Kidney epithelial cell (primary cell): Measurements from ENCODE around the gene RNF213. TPM values are rescaled to one million over a fixed set of nuclear protein-coding genes. Genes with fewer than 3 reads are reported as not detected.
"Not testable (repeated sequence)": the region's sequence is repeated elsewhere in the genome, so short reads cannot be mapped to it uniquely, and the experiment has no call there.

Experiments
- DNase-seq: peaks from one replicate; pipeline ENCODE4 v3.0.0-alpha.2; 2010; ENCODE audit warnings: low read depth
- H3K27me3 ChIP-seq: 2 replicates; pipeline ENCODE4 v1.6.0; 2011; ENCODE audit warnings: low read length; ENCODE audit not compliant: control insufficient read depth, insufficient read depth
- H3K36me3 ChIP-seq: 2 replicates; pipeline ENCODE4 v1.5.1; 2011; ENCODE audit warnings: low read length; ENCODE audit not compliant: control insufficient read depth, insufficient read depth
- H3K4me3 ChIP-seq: 2 replicates; pipeline ENCODE4 v1.5.1; 2011; ENCODE audit warnings: low read depth, mild to moderate bottlenecking, control low read depth, low read length
- CTCF ChIP-seq: IDR thresholded peaks from 2 replicates; pipeline ENCODE4 v1.5.1; 2011; ENCODE audit warnings: mild to moderate bottlenecking, moderate library complexity, low read length, control low read depth, inconsistent platforms; ENCODE audit not compliant: insufficient read depth, poor library complexity, severe bottlenecking
- total RNA-seq: library from RNA; depleted of rRNA; stranded (reverse); fragments of >200 nt; gene quantifications from 2 replicates; pipeline ENCODE4 v1.2.3, GENCODE V29; 2015

RNF213 gene
- total RNA-seq, 1 donor from 2014 or later, result 111 TPM

- no peak for TF ChIP-seq CTCF
- no peak for DNase-seq
- Histone ChIP-seq H3K4me3 (no peak overlapping the region), H3K36me3 (peaks cover 1% of the 10 kb centered on the region), H3K27me3 (no peaks in the 10 kb centered on the region)
These were observed 69.6 kb downstream of the RNF213 start for GRCh38 chr17:80330276-80330675.

GRCh38 chr17:80330938-80331337 lies 70.3 kb downstream of the RNF213 start:
- not testable (repeated sequence) for H3K4me3 ChIP-seq, H3K36me3 ChIP-seq, H3K27me3 ChIP-seq, DNase-seq

- Histone ChIP-seq H3K36me3 (peaks cover 1% of the 10 kb centered on the region), H3K4me3 (no peak overlapping the region), H3K27me3 (no peaks in the 10 kb centered on the region)
- no peak for TF ChIP-seq CTCF
- DNase-seq, result no peak
These were observed 71.2 kb downstream of the RNF213 start for GRCh38 chr17:80331820-80332219.

GRCh38 chr17:80337195-80337895 lies 76.7 kb downstream of the RNF213 start:
- Histone ChIP-seq H3K4me3 (no peak overlapping the region), H3K36me3 (peaks cover 5% of the 10 kb centered on the region), H3K27me3 (no peaks in the 10 kb centered on the region)
- TF ChIP-seq CTCF, result no peak
- no peak for DNase-seq

- Histone ChIP-seq H3K4me3 (no peak overlapping the region), H3K27me3 (no peaks in the 10 kb centered on the region), H3K36me3 (peaks cover 7% of the 10 kb centered on the region)
- TF ChIP-seq CTCF, result no peak
- DNase-seq, result no peak
These were observed 78.5 kb downstream of the RNF213 start for GRCh38 chr17:80339118-80339517.

- no peak for DNase-seq
- Histone ChIP-seq H3K4me3 (no peak overlapping the region), H3K27me3 (no peaks in the 10 kb centered on the region), H3K36me3 (peaks cover 7% of the 10 kb centered on the region)
- no peak for TF ChIP-seq CTCF
These were observed 79.2 kb downstream of the RNF213 start for GRCh38 chr17:80339731-80340456.
